ENCODE results near the gene OPCML.

DNA sequence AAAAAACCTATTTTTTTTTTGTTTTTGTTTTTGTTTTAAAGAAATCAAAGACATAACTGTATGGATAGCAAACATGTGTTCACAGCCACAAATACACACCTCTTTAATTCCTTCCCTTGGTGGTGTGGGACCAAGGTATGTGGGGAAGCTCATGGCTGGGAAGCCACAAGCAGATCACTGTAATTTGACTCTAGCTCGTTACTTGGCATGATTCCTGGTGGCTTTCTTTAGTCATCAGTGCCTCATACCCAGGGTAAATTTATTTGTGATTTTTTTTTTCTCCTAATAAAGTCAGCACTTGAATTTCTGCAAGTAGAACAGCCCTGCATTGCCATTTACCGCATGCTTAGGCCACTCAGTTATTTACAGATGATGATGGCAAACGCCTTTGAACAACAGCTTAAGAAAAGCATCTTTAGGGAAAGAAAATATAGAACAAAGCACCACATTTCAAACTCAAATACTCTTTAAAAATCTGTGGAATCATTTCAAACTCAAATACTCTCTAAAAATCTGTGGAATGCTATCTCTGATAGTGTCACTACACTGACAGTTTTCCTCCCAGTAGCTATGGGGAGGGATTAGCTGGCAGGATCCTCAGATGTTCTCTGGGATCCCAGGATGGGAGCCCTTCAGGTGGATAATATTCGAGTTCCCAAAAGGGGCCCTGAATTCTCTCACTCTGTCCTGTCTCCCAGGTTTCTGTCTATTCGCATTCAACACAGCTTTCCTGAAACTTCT is 687.2 kb downstream of the OPCML start:
- TF ChIP-seq CTCF (conservative IDR thresholded peaks at IDR 0.05; ENCODE audit: low read length): no peak
- TF ChIP-seq EZH2phosphoT487 (IDR thresholded peaks at IDR 0.05; ENCODE audit: borderline replicate concordance): no peak
